HG03064 (cell line): ENCODE data around the gene CRYGD.

ENCODE experiments used
- ATAC-seq: cut with Tn5 transposase; IDR thresholded peaks from one replicate; pipeline ENCODE4 v1.9.1; 2021; ENCODE audit warnings: low read depth; ENCODE audit not compliant: unreplicated experiment

The CRYGD gene

DNA sequence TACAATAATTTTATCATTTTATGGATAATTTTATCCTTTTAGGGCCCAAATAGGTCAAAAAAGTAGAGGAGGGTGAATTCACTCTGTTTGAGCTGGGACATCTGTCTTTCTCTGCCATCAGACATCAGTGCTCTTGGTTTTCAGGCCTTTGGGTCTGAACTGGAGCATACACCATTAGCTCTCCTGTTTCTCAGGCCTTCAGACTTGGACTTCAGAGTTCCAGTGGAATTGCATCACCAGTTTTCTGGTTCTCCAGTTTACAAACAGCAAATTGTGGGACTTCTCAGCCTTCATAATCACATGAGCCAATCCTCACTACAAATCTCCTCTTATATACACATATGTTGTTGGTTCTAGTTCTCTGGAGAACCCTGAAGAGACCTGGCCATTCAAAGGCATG lies 33.9 kb downstream of the CRYGD start:
- no peak for ATAC-seq

GRCh38 chr2:208086029-208086428 lies 38.3 kb downstream of the CRYGD start:
- ATAC-seq: no peak

DNA sequence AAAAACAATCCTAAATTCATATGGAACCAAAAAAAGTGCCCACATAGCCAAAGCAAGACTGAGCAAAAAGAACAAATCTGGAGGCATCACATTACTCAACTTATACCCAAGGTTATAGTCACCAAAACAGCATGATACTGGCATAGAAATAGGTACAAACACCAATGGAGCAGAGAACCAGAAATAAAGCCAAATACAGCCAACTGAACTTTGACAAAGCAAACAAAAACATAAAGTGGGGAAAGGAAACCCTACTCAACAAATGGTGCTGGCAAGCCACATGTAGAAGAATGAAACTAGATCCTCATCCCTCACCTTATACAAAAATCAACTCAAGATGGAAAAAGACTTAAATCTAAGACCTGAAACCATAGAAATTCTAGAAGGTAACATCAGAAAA lies 40.5 kb downstream of the CRYGD start:
- ATAC-seq: no peak

DNA sequence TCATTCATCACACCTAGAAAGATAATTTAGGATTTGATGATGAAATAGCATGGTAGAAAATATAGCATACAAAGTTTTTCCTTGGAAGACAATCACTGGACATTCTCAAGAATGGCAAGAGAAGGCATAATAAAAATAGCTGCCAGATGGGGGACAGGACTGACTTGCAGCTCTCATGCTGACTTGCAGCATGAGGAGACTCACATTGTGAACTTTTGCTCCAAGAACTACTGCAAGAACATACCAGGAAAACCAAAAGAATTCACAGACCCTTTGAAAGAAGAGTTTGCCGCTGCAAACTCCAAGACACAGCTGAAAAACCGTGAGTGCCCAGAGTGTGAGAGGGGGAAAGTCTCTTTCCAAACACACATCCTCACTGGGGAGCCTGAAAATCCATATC lies 47.0 kb downstream of the CRYGD start:
- ATAC-seq: no peak

GRCh38 chr2:208074610-208075356 lies 49.5 kb downstream of the CRYGD start:
- no peak for ATAC-seq

DNA sequence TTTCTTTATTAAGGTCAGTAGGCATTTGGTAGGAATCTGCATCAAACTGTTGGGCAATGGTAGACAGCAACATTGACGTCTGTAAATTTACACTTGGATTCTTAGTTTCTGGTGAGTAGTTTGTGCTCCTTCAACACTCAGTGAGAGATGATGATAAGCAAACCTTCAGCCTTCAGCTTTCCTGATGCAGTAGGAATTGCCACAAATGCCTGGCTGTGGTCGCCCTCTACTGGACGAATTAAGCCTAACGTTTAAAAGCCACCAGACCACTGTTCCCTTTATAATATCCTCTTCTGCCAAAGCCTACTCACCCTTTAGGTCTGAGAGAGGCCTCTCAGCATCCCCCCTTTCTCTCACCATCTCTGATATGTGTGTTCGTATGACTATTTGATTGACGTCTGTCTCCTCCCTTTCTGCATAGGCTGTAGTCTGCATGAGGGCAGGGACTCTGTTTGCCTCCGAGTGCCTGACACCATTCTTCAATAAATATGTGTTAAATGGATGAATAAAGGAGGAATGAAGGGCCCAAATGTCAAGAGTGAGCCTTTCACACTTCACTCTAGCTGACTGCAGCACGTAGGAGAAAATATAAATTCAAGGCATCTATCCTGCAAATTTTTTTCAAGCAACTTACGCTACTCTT lies 52.0 kb downstream of the CRYGD start:
- no peak for ATAC-seq
